Activated naive CD8-positive, alpha-beta T cell treated with anti-CD3 and anti-CD28 coated beads, Interleukin-2, amount 10 ng/mL, durations not matched to agents 7 days and 5 days (primary cell): ENCODE results near the gene HOXC10. TPM values are rescaled to one million over a fixed set of nuclear protein-coding genes. Genes with fewer than 3 reads are reported as not detected.
A peak's percentile ranks its signal among the peaks of the same experiment; 100 is the strongest.

ENCODE experiments used
- ATAC-seq: fragments of 150-1000 bp; cut with Tn5 transposase; one replicate; pipeline ENCODE4 v1.10.0; 2021; ENCODE audit warnings: low read depth, moderate library complexity
- POLR2A ChIA-PET: fragments of 350-600 bp; sonication (Branson Sonifier 250); formaldehyde crosslinking; loops from one replicate; lab custom pipeline; 2021; ENCODE audit warnings: antibody characterized with exemption; lab: Charles Lee
- DNase-seq: peaks from one replicate; pipeline ENCODE4 v3.0.0; 2021
- H3K27ac Mint-ChIP-seq: one replicate; pipeline ENCODE4 v1.8.0; 2022; ENCODE audit warnings: mild to moderate bottlenecking, mixed read lengths
- H3K27me3 Mint-ChIP-seq: one replicate; pipeline ENCODE4 v1.8.0; 2022; ENCODE audit warnings: mild to moderate bottlenecking, moderate library complexity, mixed read lengths
- H3K36me3 Mint-ChIP-seq: one replicate; pipeline ENCODE4 v1.8.0; 2021; ENCODE audit warnings: mild to moderate bottlenecking, mixed read lengths
- H3K4me1 Mint-ChIP-seq: one replicate; pipeline ENCODE4 v1.8.0; 2021; ENCODE audit warnings: mixed read lengths
- H3K4me3 Mint-ChIP-seq: one replicate; pipeline ENCODE4 v1.8.0; 2022; ENCODE audit warnings: mild to moderate bottlenecking, moderate library complexity, mixed read lengths
- H3K9me3 Mint-ChIP-seq: one replicate; pipeline ENCODE4 v1.8.0; 2021; ENCODE audit warnings: mixed read lengths
- total RNA-seq, 2 experiments: library from RNA; stranded (reverse); gene quantifications; one replicate each; pipeline ENCODE4 v1.2.3, GENCODE V29; 2021

HOXC10 gene
- total RNA-seq, 2 experiments from 2014 or later, result not detected

GRCh38 chr12:53998900-53999236 lies 13.9 kb downstream of the HOXC10 start:
- Mint-ChIP-seq H3K4me1 (peaks cover 19% of the 10 kb centered on the region), H3K36me3 (peaks cover 2% of the 10 kb centered on the region), H3K27me3 (peaks cover 100% of the 10 kb centered on the region), H3K27ac (no peak overlapping the region), H3K4me3 (no peak overlapping the region), H3K9me3 (no peaks in the 10 kb centered on the region)
- ATAC-seq (no peak), DNase-seq (no peak)
- POLR2A ChIA-PET, result no interaction called here

- Mint-ChIP-seq H3K36me3 (peaks cover 2% of the 10 kb centered on the region), H3K9me3 (no peaks in the 10 kb centered on the region), H3K27me3 (peaks cover 100% of the 10 kb centered on the region), H3K4me1 (peaks cover 15% of the 10 kb centered on the region), H3K27ac (no peak overlapping the region), H3K4me3 (peak overlapping the region; percentile 25)
- ATAC-seq, result no peak
- POLR2A ChIA-PET, result interaction anchor here (0.6 to 1.6 kb wide), 2 partner anchors 18 to 895 kb away, joined by 4 read pairs; no protein-coding TSS in a partner anchor
- no peak for DNase-seq
Measured at GRCh38 chr12:53999559-54000115, 14.7 kb downstream of the HOXC10 start.

- DNase-seq, result no peak
- Mint-ChIP-seq H3K27me3 (peaks cover 99% of the 10 kb centered on the region), H3K4me1 (peaks cover 11% of the 10 kb centered on the region), H3K4me3 (peak within 1 kb of the TSS; percentile 25), H3K36me3 (peaks cover 2% of the 10 kb centered on the region), H3K27ac (no peak within 1 kb of the TSS), H3K9me3 (no peaks in the 10 kb centered on the region)
- POLR2A ChIA-PET, result interaction anchor here (0.6 to 1.6 kb wide), 3 partner anchors 17 to 896 kb away, joined by 3 to 4 read pairs (median 4); partner anchors contain the start of gene HOXC4
- no peak for ATAC-seq
Measured at GRCh38 chr12:54000116-54001114, 15.5 kb downstream of the HOXC10 start, which contains the start of gene HOXC9. Gene HOXC9, plus strand, starts transcription at chr12:54000161. Its CDS starts 28 bp downstream, at chr12:54000189.

GRCh38 chr12:54001283-54002187 lies 16.6 kb downstream of the HOXC10 start:
- Mint-ChIP-seq H3K36me3 (no peaks in the 10 kb centered on the region), H3K9me3 (no peaks in the 10 kb centered on the region), H3K27ac (no peak overlapping the region), H3K4me3 (no peak overlapping the region), H3K4me1 (peaks cover 9% of the 10 kb centered on the region), H3K27me3 (peaks cover 99% of the 10 kb centered on the region)
- ATAC-seq, result no peak
- POLR2A ChIA-PET, result interaction anchor here (1.6 kb wide), 1 partner anchor 16 kb away, joined by 4 read pairs; no protein-coding TSS in a partner anchor
- DNase-seq, result no peak

- Mint-ChIP-seq H3K4me3 (no peak overlapping the region), H3K27ac (peak overlapping the region; percentile 28), H3K9me3 (no peaks in the 10 kb centered on the region), H3K27me3 (peaks cover 99% of the 10 kb centered on the region), H3K4me1 (peaks cover 10% of the 10 kb centered on the region), H3K36me3 (no peaks in the 10 kb centered on the region)
- no peak for DNase-seq
- POLR2A ChIA-PET, result no interaction called here
- no peak for ATAC-seq
Measured at GRCh38 chr12:54002278-54002914, 17.4 kb downstream of the HOXC10 start.

GRCh38 chr12:54002915-54003389 lies 18.0 kb downstream of the HOXC10 start:
- H3K9me3 Mint-ChIP-seq, result no peaks in the 10 kb centered on the region
- no peak overlapping the region for H3K27ac Mint-ChIP-seq
- POLR2A ChIA-PET, result no interaction called here
- H3K4me3 Mint-ChIP-seq, result no peak overlapping the region
- ATAC-seq (no peak), DNase-seq (no peak)
- H3K27me3 Mint-ChIP-seq, result peaks cover 99% of the 10 kb centered on the region
- no peaks in the 10 kb centered on the region for H3K36me3 Mint-ChIP-seq
- H3K4me1 Mint-ChIP-seq, result peaks cover 10% of the 10 kb centered on the region

GRCh38 chr12:54003625-54004024 lies 18.7 kb downstream of the HOXC10 start:
- DNase-seq (no peak), ATAC-seq (no peak)
- H3K9me3 Mint-ChIP-seq, result no peaks in the 10 kb centered on the region
- H3K36me3 Mint-ChIP-seq, result no peaks in the 10 kb centered on the region
- H3K27me3 Mint-ChIP-seq, result peaks cover 99% of the 10 kb centered on the region
- H3K4me3 Mint-ChIP-seq, result no peak overlapping the region
- H3K27ac Mint-ChIP-seq, result no peak overlapping the region
- H3K4me1 Mint-ChIP-seq, result peaks cover 10% of the 10 kb centered on the region
- POLR2A ChIA-PET, result no interaction called here

- no peaks in the 10 kb centered on the region for H3K36me3 Mint-ChIP-seq
- POLR2A ChIA-PET, result no interaction called here
- H3K4me1 Mint-ChIP-seq, result peaks cover 12% of the 10 kb centered on the region
- no peaks in the 10 kb centered on the region for H3K9me3 Mint-ChIP-seq
- H3K27ac Mint-ChIP-seq, result no peak overlapping the region
- peaks cover 96% of the 10 kb centered on the region for H3K27me3 Mint-ChIP-seq
- ATAC-seq (no peak), DNase-seq (no peak)
- H3K4me3 Mint-ChIP-seq, result no peak overlapping the region
Measured at GRCh38 chr12:54004063-54004840, 19.3 kb downstream of the HOXC10 start.

GRCh38 chr12:54004841-54005530 lies 20.0 kb downstream of the HOXC10 start:
- Mint-ChIP-seq H3K36me3 (no peaks in the 10 kb centered on the region), H3K27me3 (peaks cover 96% of the 10 kb centered on the region), H3K4me1 (peaks cover 13% of the 10 kb centered on the region), H3K4me3 (no peak overlapping the region), H3K27ac (no peak overlapping the region), H3K9me3 (no peaks in the 10 kb centered on the region)
- POLR2A ChIA-PET, result no interaction called here
- ATAC-seq, result no peak
- no peak for DNase-seq

GRCh38 chr12:54005531-54005852 lies 20.5 kb downstream of the HOXC10 start:
- H3K4me3 Mint-ChIP-seq, result no peak overlapping the region
- no peak overlapping the region for H3K27ac Mint-ChIP-seq
- H3K36me3 Mint-ChIP-seq, result no peaks in the 10 kb centered on the region
- no peaks in the 10 kb centered on the region for H3K9me3 Mint-ChIP-seq
- POLR2A ChIA-PET, result interaction anchor here (1.0 kb wide), 1 partner anchor 196 kb away, joined by 4 read pairs; no protein-coding TSS in a partner anchor
- H3K4me1 Mint-ChIP-seq, result peaks cover 13% of the 10 kb centered on the region
- ATAC-seq (no peak), DNase-seq (no peak)
- peaks cover 96% of the 10 kb centered on the region for H3K27me3 Mint-ChIP-seq

GRCh38 chr12:54005853-54006558 lies 21.1 kb downstream of the HOXC10 start:
- Mint-ChIP-seq H3K27ac (no peak overlapping the region), H3K4me3 (peak overlapping the region; percentile 81), H3K9me3 (no peaks in the 10 kb centered on the region), H3K36me3 (no peaks in the 10 kb centered on the region), H3K4me1 (peaks cover 13% of the 10 kb centered on the region), H3K27me3 (peaks cover 95% of the 10 kb centered on the region)
- POLR2A ChIA-PET, result interaction anchor here (0.9 to 1.2 kb wide), 3 partner anchors 11 to 201 kb away, joined by 3 to 4 read pairs (median 3); no protein-coding TSS in a partner anchor
- peak; percentile 88 for DNase-seq
- ATAC-seq, result peak; percentile 79
